Gastroesophageal sphincter (tissue), 3 donors: ENCODE measurements around the gene TMOD1.

Experiments
- CTCF ChIP-seq, 4 experiments: fragments of 200-600 bp in 2 of 4; fragments of 450-650 bp in 2 of 4; sonication (generic) in 1 of 4; IDR thresholded peaks; one replicate each; pipeline ENCODE4 v1.5.1; 2017 to 2019; ENCODE audit warnings: antibody characterized with exemption in 4 of 4, mild to moderate bottlenecking in 2 of 4, moderate library complexity in 2 of 4
- POLR2A ChIP-seq, 2 donors: fragments of 450-650 bp; IDR thresholded peaks; one replicate each; pipeline ENCODE4 v1.6.1; 2017; ENCODE audit warnings: antibody characterized with exemption in 2 of 2, mild to moderate bottlenecking in 2 of 2, moderate library complexity in 1 of 2
- POLR2AphosphoS5 ChIP-seq: sonication (generic); formaldehyde crosslinking; IDR thresholded peaks from one replicate; pipeline ENCODE4 v1.6.1; 2017; ENCODE audit warnings: antibody characterized with exemption

GRCh38 chr9:97553141-97553540 is 51.7 kb downstream of the TMOD1 start:
- TF ChIP-seq POLR2A (IDR thresholded peaks at IDR 0.05) (no peak), CTCF (IDR thresholded peaks at IDR 0.05) (no peak), POLR2AphosphoS5 (no peak)
